ENCODE measurements around the gene KIRREL3.

Gene KIRREL3

GRCh38 chr11:126700768-126701519 is 299.6 kb downstream of the KIRREL3 start:
- DNase-seq: no peak

DNA sequence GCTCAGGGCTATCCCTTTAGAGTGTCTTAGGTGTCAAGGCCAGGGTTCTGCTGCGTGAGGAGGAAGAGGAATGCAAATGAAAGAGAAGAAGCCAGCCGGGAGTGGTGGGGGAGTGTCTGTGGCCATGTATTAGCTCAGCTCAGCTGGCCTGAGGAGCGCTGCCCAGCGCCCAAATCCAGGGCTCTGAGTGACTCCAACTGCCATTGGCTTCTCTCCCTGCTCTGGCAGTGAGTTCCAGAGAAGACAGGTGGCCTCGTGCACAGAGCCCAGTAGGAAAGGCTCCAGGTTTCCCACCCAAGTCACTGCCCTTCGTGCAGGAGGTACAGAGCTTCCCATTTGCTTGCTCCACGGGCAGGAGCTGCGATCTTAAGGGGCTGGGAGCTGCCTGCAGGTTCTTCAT is 302.0 kb downstream of the KIRREL3 start:
- DNase-seq: no peak

DNA sequence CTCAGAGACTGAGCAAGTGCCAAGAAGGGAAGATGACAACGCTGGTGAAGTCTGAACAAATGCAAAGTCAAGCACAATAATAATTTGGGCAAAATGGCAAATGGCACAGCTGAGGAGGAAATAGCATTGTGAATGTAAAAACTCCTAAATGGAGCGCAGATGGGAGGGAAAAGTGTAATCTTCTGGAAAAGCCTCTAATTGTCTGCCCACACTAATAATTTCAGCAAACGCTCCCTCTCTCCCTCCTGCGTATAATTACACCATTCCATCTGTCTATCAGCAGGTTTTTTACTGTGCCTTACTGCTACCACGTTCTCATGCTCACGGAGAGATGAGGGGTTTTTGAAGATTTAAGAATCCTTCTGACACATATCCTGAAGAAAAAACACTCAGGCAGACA is 302.6 kb downstream of the KIRREL3 start:
- DNase-seq: no peak

DNA sequence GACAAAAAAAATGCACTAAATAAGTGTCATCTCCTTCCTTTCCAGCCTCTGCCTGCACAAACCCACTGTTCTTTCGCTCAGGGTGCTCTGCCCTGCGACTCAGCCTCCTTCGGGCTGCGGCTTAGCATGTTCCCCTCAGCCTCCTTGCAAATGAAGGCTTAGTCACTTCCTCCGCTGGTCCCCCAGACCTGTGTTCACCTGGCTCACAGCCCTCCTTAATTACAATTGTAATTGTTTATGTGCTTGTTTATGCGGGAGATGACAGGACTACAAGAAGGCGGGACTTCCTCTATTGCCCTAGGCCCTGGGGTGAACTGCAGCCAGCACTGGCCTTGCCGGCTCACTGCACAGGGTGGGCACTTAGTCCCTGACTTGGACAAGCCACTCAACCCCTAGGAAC is 303.6 kb downstream of the KIRREL3 start:
- no peak for DNase-seq

- no peak for DNase-seq
Measured at GRCh38 chr11:126695293-126695692, 305.3 kb downstream of the KIRREL3 start.

DNA sequence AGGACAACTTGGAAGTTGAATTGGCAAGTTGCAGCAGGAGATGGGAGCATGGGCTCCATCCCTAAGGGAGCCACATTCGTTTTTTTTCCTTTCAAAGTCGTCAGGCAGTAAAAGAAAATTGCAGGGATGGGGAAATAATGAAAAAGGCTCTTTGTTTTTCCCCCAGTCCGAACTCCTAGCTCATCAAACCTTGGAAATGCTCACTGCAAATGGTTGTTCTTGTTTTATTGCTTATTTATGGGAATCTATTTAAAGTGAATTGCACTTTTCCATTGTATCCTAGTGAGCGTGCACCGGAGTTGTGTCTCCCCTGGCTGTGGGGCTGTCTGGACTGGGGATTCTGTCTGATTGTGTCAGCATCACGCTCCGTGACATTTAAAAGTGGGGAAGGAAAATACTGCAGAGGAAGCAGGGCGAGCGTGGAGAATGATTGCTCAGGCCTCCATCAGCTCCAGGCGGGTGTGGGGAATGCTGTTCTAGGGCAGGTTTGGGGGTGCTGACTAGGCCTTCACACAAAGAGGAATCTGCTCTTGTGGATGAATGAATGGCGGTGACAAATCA is 306.4 kb downstream of the KIRREL3 start:
- no peak for DNase-seq

DNA sequence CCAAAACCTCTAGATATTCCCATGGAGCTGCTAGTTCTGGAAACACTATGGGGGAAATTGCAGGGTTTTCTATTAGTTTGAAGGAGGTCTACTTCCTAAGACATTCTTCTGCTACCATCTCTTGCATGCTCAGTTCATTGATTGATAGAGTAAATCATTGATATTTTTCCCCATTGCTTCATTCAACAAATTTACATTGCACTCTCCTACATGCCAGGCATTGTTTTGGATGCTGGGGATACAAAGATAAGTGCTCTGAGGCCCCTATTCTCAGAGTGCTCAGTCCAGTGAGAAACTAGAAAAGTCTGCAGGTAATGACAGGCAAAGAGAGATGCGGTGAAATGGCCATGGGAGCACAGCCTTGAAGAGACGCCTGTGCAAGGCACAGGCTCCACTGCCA is 313.1 kb downstream of the KIRREL3 start:
- DNase-seq: no peak

GRCh38 chr11:126686938-126687337 is 313.6 kb downstream of the KIRREL3 start:
- DNase-seq: no peak

- DNase-seq: no peak
Measured at GRCh38 chr11:126683766-126684728, 316.5 kb downstream of the KIRREL3 start.

- no peak for DNase-seq
Measured at GRCh38 chr11:126682590-126682989, 318.0 kb downstream of the KIRREL3 start.

- no peak for DNase-seq
Measured at GRCh38 chr11:126680700-126681099, 319.9 kb downstream of the KIRREL3 start.

DNA sequence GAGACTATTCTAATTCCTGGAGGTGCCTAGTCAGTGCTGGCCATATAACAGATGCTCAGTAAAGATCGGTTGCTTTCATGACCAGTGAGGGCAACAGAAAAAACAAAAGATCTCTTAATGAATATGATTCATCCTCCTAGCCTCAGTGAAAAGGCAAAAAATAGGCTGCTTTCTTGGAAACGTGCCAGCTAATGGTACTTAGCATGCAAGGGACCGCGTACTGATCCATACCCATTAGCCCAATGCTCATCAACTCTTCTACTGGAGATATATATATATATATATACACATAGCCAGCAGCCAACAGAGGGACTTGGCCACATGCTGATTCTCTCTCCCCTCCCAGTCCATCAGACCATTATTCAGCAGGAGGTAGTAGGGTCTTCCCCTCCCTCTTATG is 320.4 kb downstream of the KIRREL3 start:
- DNase-seq: no peak

GRCh38 chr11:126679033-126679432 is 321.5 kb downstream of the KIRREL3 start:
- no peak for DNase-seq

DNA sequence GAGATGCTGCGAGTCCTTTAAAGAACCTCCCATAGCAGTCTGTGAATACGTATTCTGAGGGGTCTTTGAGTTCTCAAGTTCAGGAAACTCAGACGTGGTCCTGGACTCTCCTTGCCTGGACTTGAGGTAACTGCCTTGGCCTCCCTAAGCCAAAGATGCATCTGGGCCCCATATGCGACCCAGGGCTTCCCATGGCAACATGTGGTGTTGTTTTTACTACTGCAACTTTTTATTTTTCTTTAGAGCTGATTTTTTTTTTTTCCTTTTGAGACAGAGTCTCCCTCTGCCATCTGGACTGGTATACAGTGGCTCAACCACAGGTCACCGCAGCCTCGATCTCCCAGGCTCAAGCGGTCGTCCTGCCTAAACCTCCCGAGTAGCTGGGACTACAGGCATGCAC is 324.0 kb downstream of the KIRREL3 start:
- no peak for DNase-seq

- DNase-seq: no peak
Measured at GRCh38 chr11:126673319-126673718, 327.3 kb downstream of the KIRREL3 start.

GRCh38 chr11:126669416-126669815 is 331.2 kb downstream of the KIRREL3 start:
- no peak for DNase-seq

- no peak for DNase-seq
Measured at GRCh38 chr11:126664643-126665042, 335.9 kb downstream of the KIRREL3 start.

- DNase-seq: no peak
Measured at GRCh38 chr11:126663749-126664592, 336.6 kb downstream of the KIRREL3 start.

DNA sequence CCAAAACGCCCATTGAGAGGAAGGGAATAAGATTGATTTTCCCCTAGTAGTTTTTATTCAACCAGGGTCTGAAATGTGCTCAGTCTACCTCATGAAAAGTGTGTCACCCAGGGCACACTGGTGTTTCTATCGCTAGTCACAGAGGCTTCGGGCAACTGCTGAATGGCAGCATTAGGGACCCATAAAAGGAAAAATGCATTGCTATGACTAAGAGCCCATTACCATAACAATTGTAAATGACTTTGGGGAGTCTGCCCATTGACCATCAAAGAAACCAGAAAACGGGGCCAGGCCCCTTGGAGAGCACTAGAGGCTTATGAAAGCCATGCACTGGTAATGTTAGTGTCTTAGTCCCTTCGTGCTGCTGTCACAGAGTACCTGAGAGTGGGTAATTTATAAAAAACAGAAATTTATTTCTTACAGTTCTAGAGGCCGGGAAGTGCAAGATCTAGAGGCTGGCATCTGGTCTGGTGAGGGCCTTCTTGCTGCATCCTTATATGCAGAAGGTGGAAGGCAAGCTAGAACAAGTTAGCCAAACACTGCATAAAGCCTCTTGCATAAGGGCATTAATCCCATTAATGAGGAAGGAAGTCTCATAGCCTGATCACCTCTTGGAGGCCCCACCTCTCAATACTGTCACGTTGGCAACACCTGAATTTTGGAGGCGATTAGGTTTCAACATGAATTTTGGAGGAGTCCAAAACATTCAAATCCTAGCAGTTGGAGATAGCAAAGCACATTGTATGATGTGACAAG is 338.4 kb downstream of the KIRREL3 start:
- DNase-seq: no peak

GRCh38 chr11:126660761-126661425 is 339.7 kb downstream of the KIRREL3 start:
- no peak for DNase-seq

DNA sequence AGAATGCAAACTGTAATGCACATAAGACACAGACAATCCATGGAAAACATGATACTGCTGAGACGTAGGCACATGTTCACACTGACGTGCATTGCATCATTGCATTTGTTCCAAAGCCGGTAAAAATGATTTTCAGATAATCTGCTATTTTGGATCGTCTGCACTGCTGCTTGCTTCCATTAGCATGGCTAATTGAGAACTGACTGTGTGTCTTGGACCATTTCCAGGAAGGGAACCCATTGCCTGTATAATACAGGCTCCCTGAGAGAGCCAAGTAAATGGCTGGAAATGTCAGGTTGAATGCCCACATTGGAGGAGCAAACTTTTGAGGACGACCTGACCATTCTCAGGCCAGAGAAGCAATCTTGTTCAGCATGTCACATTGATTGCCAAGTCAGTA is 340.2 kb downstream of the KIRREL3 start:
- no peak for DNase-seq
